ENCODE data around the gene CXCL10. TPM values are rescaled to one million over a fixed set of nuclear protein-coding genes. Genes with fewer than 3 reads are reported as not detected.

The CXCL10 gene
- total RNA-seq, 1 donor from 2014 or later = 1.3 TPM

Other genes starting within 250 kb of the CXCL10 start
- gene PPEF2, start 121.0 kb downstream of the CXCL10 start, total RNA-seq = 0.11 TPM in 1 of 2 replicates, not detected in the other
- gene NAAA, start 82.5 kb downstream of the CXCL10 start, total RNA-seq = 30.8 and 33.9 TPM in 2 replicates
- gene SDAD1, start 32.6 kb downstream of the CXCL10 start, total RNA-seq = 51.9 and 54.6 TPM in 2 replicates
- 0.09 and 0.11 TPM in 2 replicates for gene CXCL9, start 16.0 kb downstream of the CXCL10 start, total RNA-seq
- not detected in 2 replicates for gene CXCL11, start 12.6 kb upstream of the CXCL10 start, total RNA-seq
- not detected in 2 replicates for gene ART3, start 51.2 kb upstream of the CXCL10 start, total RNA-seq
- 74.7 and 75.6 TPM in 2 replicates for gene NUP54, start 124.9 kb upstream of the CXCL10 start, total RNA-seq
- gene SCARB2, start 190.3 kb upstream of the CXCL10 start, total RNA-seq = 1.3 and 1.9 TPM in 2 replicates
- not detected in 2 replicates for gene FAM47E, start 228.2 kb upstream of the CXCL10 start, total RNA-seq